ENCODE measurements around the gene ATP2B2. TPM values are rescaled to one million over a fixed set of nuclear protein-coding genes. Genes with fewer than 3 reads are reported as not detected.
A peak's percentile ranks its signal among the peaks of the same experiment; 100 is the strongest.

The ATP2B2 gene
- total RNA-seq, 1 donor from 2014 or later, result not detected

DNA sequence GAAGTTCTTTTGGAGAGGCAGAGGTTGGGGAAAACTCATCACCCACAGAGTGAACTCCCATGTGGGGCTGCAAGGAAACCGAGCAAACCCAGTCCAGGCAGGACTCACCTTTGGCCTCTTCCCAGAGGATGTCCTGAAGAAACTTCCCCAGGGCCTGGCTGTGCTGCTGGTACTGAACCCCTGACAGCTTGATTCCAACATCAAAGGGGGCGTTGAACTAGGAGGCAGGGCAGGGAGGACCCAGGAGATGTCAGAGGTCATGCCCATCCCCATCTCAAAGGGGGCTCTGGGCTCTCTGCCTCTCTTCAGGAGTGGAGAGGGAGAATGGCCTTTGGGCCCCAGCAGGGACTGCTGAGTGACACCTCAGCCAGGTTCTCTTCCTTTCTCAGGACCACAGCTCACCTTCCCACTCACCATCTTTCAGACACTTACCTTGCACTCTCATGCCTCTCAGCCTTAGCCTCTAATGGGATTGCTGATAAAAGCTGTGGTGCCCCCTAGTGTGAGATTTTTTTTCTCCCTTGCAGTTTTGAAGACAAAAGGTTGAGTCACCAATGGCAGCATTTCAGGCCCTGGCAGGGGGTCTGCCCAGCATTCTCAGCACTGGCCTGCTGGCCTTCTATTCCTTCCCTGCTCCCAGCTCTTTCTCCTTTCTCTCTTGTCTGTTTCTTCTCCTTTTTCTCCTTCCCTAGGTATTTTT is 218.6 kb downstream of the ATP2B2 start:
- Mint-ChIP-seq H3K36me3 (ENCODE audit: low read depth) (peaks cover 74% of the 10 kb centered on the region), H3K27ac (no peak overlapping the region)

DNA sequence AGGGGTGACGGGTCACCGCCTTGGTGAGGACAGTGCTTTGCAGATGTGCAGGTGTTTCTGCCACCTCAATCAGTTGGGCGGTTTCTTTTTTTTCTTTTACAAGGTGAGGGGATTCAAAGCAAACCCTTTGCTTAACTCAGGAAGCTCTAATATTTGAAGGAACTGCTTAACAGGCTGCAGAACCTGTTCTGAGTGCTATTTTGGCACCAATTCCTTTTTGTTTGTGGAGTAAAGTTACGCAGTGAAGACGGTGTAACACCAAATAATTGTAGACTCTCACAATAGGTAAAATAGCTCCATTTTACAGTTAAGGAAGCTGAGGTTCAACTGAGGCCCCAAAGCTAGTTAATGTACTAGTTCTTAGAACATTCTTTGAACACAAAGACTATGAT is 219.3 kb downstream of the ATP2B2 start:
- intact Hi-C loops (cut with micrococcal nuclease), result loop anchor here (10.0 kb wide), 1 partner anchor 351 kb away; the partner anchor contains the start of gene CRELD1
- Mint-ChIP-seq H3K36me3 (ENCODE audit: low read depth) (peaks cover 69% of the 10 kb centered on the region), H3K27ac (no peak overlapping the region), H3K4me3 (ENCODE audit: low read depth) (no peak overlapping the region), H3K9me3 (no peaks in the 10 kb centered on the region), H3K27me3 (ENCODE audit: low read depth) (no peaks in the 10 kb centered on the region), H3K4me1 (ENCODE audit: low read depth) (peaks cover 33% of the 10 kb centered on the region)
- DNase-seq (ENCODE audit: low spot score), result no peak

More for the DNA sequence above, 218.6 kb downstream of the ATP2B2 start:
- no peaks in the 10 kb centered on the region for H3K27me3 Mint-ChIP-seq (ENCODE audit: low read depth)
- DNase-seq (ENCODE audit: low spot score), result no peak
- no peak overlapping the region for H3K4me3 Mint-ChIP-seq (ENCODE audit: low read depth)
- intact Hi-C loops (cut with micrococcal nuclease), result loop anchor here (10.0 kb wide), 1 partner anchor 352 kb away; the partner anchor contains the start of gene CRELD1
- no peaks in the 10 kb centered on the region for H3K9me3 Mint-ChIP-seq
- H3K4me1 Mint-ChIP-seq (ENCODE audit: low read depth), result peaks cover 37% of the 10 kb centered on the region

DNA sequence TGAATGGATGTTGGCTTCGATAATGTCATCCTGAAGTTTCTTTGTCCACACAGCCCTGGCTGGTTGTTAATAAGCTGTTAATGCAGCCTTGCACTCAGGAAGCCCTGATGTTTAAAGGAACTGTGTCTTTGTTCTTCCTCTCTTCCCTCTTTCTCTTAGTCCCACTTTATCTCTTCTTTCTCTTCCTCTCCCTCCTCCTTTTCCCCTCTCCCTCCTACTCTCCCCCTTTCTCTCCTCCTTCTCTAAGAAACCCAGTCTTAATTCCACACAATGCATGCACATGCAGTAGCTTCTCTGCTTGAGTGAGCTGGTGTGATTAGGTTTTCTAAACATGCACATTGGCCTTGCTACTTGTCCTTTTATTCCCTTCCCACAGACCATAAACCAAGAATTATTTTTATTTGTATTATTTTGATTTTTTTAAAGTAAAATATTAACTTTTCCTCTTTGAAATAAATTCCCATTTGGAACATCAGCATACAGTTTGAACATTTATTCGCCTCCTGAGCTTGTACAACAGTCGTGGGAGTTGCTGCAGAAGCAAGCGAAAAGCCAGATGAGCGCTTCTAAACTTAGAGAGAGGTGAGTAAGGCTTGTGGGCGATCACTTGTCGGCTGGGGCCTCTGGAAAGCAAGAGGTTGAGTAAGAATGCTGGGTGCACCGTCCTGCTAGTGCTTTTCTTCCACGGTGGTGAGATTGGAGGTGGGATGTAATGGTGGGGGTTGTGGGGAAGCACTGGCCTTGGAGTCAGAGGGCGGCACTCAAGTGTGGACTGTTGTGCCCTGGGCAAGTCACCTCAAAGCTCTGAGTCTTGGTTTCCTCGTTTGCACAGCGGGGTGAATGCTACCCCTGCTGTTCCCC is 219.9 kb downstream of the ATP2B2 start:
- Mint-ChIP-seq H3K27me3 (ENCODE audit: low read depth) (no peaks in the 10 kb centered on the region), H3K4me1 (ENCODE audit: low read depth) (peaks cover 33% of the 10 kb centered on the region), H3K36me3 (ENCODE audit: low read depth) (peaks cover 75% of the 10 kb centered on the region), H3K9me3 (no peaks in the 10 kb centered on the region), H3K4me3 (ENCODE audit: low read depth) (no peak overlapping the region), H3K27ac (peak overlapping the region; percentile 40)
- DNase-seq (ENCODE audit: low spot score), result no peak
- intact Hi-C loops (cut with micrococcal nuclease), result loop anchor here (10.0 kb wide), 1 partner anchor 351 kb away; the partner anchor contains the start of gene CRELD1

DNA sequence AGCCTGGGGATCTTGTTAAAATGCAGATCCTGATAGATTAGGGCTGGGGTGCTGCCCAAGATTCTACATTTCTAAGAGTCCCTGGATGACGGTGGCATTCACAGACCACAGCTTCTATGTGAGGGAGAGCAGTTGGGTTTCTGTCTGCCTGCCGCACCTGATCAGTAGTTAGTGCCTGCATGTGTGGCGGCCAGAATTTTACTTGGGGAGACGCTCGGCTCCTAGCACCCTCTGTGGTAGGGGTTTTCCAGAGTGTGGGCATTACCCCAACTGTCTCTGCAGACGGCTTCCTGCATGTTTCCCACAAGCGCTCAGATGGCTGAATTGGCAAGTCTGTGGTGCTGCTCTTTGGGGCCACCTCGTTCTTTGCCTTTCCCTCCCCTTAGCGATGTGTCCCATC is 220.9 kb downstream of the ATP2B2 start:
- intact Hi-C loops (cut with micrococcal nuclease), result loop anchor here (10.0 kb wide), 1 partner anchor 350 kb away; the partner anchor contains the start of gene CRELD1
- Mint-ChIP-seq H3K4me3 (ENCODE audit: low read depth) (no peak overlapping the region), H3K4me1 (ENCODE audit: low read depth) (peaks cover 40% of the 10 kb centered on the region), H3K36me3 (ENCODE audit: low read depth) (peaks cover 82% of the 10 kb centered on the region), H3K27me3 (ENCODE audit: low read depth) (no peaks in the 10 kb centered on the region), H3K27ac (peak overlapping the region; percentile 74), H3K9me3 (no peaks in the 10 kb centered on the region)
- DNase-seq (ENCODE audit: low spot score), result no peak

DNA sequence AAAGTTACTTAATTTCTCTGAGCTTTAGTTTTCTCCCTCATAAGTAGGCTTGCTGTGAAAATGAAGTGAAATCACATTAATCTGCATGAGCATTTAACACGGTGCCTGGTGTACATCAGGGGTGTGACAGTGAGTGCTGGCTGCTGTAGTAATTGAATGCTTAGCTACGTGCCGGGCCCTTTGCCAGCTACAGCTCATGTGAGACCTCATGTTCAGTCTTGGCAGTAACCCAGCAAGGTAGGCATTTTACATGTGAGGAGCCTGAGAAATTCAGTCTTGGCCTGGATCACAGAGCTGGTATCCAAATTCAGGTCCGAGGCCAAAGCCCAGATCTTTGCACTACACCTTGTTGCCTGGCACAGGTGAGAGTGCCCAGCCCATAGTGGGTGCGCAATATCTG is 221.7 kb downstream of the ATP2B2 start:
- peak overlapping the region; percentile 61 for H3K27ac Mint-ChIP-seq
- intact Hi-C loops (cut with micrococcal nuclease), result loop anchor here (10.0 kb wide), 1 partner anchor 349 kb away; the partner anchor contains the start of gene CRELD1
- DNase-seq (ENCODE audit: low spot score), result no peak
- no peaks in the 10 kb centered on the region for H3K27me3 Mint-ChIP-seq (ENCODE audit: low read depth)
- peaks cover 43% of the 10 kb centered on the region for H3K4me1 Mint-ChIP-seq (ENCODE audit: low read depth)
- H3K4me3 Mint-ChIP-seq (ENCODE audit: low read depth), result no peak overlapping the region
- H3K9me3 Mint-ChIP-seq, result no peaks in the 10 kb centered on the region
- peaks cover 84% of the 10 kb centered on the region for H3K36me3 Mint-ChIP-seq (ENCODE audit: low read depth)

DNA sequence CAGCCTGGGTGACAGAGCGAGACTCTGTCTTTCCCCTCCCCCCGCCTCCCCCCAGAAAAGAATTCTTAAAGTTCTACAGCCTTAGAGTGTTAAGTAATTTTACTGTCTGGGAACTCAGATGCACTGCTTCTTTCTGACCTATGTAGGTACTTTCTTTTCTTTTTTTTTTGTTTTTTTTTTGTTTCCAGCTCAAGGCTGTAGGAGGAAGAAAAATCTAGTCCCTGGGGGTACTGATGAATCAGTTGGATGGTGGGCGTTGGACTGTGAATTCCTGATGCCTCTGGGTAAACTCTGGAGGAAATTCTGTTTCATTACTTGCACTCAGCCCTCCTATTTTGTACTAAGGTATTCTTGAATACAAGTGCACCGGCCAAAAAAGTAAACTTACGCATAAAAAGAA is 223.4 kb downstream of the ATP2B2 start:
- no peak for DNase-seq (ENCODE audit: low spot score)
- Mint-ChIP-seq H3K27ac (peak overlapping the region; percentile 75), H3K27me3 (ENCODE audit: low read depth) (no peaks in the 10 kb centered on the region), H3K36me3 (ENCODE audit: low read depth) (peaks cover 81% of the 10 kb centered on the region), H3K4me3 (ENCODE audit: low read depth) (no peak overlapping the region), H3K4me1 (ENCODE audit: low read depth) (peaks cover 48% of the 10 kb centered on the region), H3K9me3 (no peaks in the 10 kb centered on the region)
- intact Hi-C loops (cut with micrococcal nuclease), result loop anchor here (10.0 kb wide), 1 partner anchor 347 kb away; the partner anchor contains the start of gene CRELD1

DNA sequence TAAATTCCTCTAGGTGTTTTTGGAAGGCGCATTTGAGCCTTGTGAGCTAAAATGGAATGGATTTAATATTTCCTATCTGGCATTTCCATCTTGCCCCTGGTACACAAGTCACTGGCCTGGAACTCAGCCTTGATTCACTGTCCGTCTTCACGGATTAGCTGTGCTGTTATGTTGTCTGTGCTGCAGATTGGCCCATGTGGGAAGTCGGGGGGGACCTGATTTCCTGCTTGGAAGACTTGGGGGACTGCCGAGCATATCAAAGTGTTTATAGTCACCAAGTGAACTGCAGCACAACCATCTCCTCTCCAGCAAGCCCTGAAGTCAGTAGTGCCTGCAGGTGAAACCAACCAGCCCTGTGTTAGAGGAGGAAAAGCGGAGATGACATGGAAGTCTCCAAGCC is 224.8 kb downstream of the ATP2B2 start:
- H3K4me3 Mint-ChIP-seq (ENCODE audit: low read depth), result no peak overlapping the region
- no peak overlapping the region for H3K27ac Mint-ChIP-seq
- peaks cover 82% of the 10 kb centered on the region for H3K36me3 Mint-ChIP-seq (ENCODE audit: low read depth)
- peaks cover 47% of the 10 kb centered on the region for H3K4me1 Mint-ChIP-seq (ENCODE audit: low read depth)
- no peaks in the 10 kb centered on the region for H3K9me3 Mint-ChIP-seq
- intact Hi-C loops (cut with micrococcal nuclease), result loop anchor here (10.0 kb wide), 1 partner anchor 346 kb away; the partner anchor contains the start of gene CRELD1
- no peak for DNase-seq (ENCODE audit: low spot score)
- H3K27me3 Mint-ChIP-seq (ENCODE audit: low read depth), result no peaks in the 10 kb centered on the region

DNA sequence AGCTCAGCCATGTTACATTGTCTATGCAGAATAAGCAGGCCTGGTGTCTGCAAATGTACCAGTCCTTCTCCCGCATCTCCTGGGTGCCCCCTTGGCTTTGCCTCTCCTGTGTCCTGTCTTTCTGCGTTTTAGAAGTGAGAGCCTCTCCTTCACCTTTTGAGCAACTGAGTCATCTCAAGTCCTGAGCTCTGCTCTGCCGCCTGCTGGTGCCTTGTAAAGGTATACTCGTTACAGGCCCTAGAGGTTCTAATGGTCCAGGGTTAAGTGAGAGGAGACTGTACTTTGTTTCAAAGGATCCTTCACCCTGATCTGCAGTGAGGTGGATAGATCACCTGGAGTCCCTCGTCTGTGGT is 225.2 kb downstream of the ATP2B2 start:
- no peak for DNase-seq (ENCODE audit: low spot score)
- Mint-ChIP-seq H3K27me3 (ENCODE audit: low read depth) (no peaks in the 10 kb centered on the region), H3K36me3 (ENCODE audit: low read depth) (peaks cover 82% of the 10 kb centered on the region), H3K9me3 (no peaks in the 10 kb centered on the region), H3K27ac (no peak overlapping the region), H3K4me3 (ENCODE audit: low read depth) (no peak overlapping the region), H3K4me1 (ENCODE audit: low read depth) (peaks cover 44% of the 10 kb centered on the region)
- intact Hi-C loops (cut with micrococcal nuclease), result loop anchor here (10.0 kb wide), 1 partner anchor 345 kb away; the partner anchor contains the start of gene CRELD1

DNA sequence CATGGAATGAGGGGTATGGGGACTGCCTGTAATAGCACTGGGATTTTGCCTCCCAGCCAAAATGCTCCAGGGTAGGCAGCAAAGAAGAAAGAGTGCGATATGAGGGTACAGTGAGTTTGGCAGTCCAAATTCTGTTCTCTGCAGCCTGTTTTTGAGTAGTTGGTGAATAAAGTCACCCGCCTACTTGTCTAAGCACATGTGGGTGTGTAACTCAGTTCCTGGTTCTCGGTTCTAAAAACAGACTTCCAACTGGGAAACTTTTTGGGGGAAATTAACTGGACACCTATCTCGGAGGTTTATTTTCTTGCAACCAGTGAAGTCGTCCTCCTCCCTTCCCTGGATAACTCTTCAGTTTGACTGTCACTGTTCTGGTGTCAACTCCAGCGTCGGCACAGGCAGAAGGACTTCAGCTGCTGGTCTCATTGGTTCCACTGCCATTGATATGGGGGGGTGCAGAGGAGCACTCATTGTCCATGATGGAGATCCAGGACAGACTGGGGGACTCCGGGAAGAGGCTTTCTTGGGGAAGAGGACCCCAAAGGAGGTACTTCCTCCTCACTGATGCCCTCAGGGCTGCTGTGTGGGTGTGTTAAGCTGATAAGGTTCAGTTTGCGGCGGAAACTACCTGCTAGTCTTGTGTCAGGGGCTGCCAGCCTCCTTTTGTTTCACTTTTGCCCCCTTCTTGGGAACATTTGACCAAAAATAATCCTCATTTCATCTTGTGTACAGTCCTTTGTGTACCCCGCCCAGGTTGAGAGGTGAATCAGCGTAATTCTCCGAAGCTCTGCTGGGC is 225.8 kb downstream of the ATP2B2 start:
- Mint-ChIP-seq H3K27ac (no peak overlapping the region), H3K27me3 (ENCODE audit: low read depth) (no peaks in the 10 kb centered on the region), H3K4me3 (ENCODE audit: low read depth) (no peak overlapping the region), H3K9me3 (no peaks in the 10 kb centered on the region), H3K36me3 (ENCODE audit: low read depth) (peaks cover 78% of the 10 kb centered on the region), H3K4me1 (ENCODE audit: low read depth) (peaks cover 39% of the 10 kb centered on the region)
- no peak for DNase-seq (ENCODE audit: low spot score)
- intact Hi-C loops (cut with micrococcal nuclease), result loop anchor here (10.0 kb wide), 1 partner anchor 345 kb away; the partner anchor contains the start of gene CRELD1

DNA sequence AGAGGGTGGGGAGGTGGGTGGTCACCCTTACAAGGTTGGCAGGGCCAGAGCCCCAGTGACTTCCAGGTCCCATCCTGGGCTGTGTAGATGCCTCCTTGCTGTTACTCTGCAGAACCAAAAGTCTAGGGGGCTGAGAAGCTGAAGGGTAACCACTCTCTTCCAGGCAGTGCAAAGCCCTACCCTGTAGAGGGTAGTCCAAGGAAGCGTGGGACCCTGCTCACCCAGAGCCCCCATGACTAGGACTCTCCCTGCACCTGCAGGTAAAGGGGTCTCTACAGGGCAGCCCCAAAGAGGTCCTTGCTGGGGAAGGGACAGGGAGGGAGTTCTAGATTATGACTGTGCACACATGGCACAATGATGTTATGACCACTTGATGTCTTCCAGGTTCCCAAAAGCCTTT is 226.9 kb downstream of the ATP2B2 start:
- H3K27ac Mint-ChIP-seq, result no peak overlapping the region
- DNase-seq (ENCODE audit: low spot score), result no peak
- no peaks in the 10 kb centered on the region for H3K27me3 Mint-ChIP-seq (ENCODE audit: low read depth)
- no peaks in the 10 kb centered on the region for H3K9me3 Mint-ChIP-seq
- peaks cover 37% of the 10 kb centered on the region for H3K4me1 Mint-ChIP-seq (ENCODE audit: low read depth)
- H3K4me3 Mint-ChIP-seq (ENCODE audit: low read depth), result no peak overlapping the region
- intact Hi-C loops (cut with micrococcal nuclease), result no loop called here
- H3K36me3 Mint-ChIP-seq (ENCODE audit: low read depth), result peaks cover 78% of the 10 kb centered on the region

DNA sequence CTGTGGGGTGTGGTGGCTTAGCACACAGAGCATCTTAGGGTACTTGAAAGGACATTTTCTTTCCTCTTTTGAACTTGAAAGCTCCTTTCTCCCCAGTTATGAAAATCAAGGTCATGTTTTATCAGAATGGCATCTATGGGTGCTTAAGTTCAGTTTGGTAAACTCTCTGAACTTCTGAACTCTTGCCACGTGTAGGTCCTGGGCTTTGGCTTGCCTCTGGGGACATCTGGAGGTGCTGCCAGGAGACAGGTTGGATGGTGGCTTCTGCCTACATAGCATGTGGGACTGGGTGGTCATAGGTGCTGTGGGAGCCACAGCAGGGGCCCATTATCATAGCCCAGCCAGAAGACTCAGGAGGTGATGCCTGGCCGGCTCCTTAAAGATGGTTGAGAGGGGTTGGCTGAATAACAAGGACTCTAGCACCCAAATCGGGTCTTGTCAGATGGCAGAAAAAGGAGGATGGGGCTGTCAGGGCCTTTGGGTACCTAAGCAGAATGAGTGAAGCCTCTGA is 228.2 kb downstream of the ATP2B2 start:
- Mint-ChIP-seq H3K27me3 (ENCODE audit: low read depth) (no peaks in the 10 kb centered on the region), H3K9me3 (no peaks in the 10 kb centered on the region), H3K4me1 (ENCODE audit: low read depth) (peaks cover 38% of the 10 kb centered on the region), H3K4me3 (ENCODE audit: low read depth) (no peak overlapping the region), H3K36me3 (ENCODE audit: low read depth) (peaks cover 81% of the 10 kb centered on the region), H3K27ac (no peak overlapping the region)
- no peak for DNase-seq (ENCODE audit: low spot score)
- intact Hi-C loops (cut with micrococcal nuclease), result no loop called here

DNA sequence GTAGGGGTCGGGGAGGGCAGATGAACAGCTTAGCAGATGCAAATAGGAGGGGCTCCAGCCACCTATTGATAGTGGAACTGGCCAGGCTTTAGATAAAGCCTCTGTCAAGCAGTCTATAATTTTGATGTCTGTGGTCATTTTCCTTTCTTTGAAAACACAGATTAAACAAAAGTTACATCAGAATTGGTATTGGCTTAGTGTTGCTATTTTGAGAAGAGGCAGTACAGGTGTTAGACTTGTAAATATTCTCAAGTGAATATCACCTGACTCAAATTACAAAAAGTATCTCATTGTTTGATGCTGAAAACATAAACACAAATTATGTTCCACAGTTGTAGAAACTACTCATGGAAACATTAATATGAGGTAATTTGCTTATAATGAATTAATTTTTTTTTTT is 230.8 kb downstream of the ATP2B2 start:
- Mint-ChIP-seq H3K36me3 (ENCODE audit: low read depth) (peaks cover 84% of the 10 kb centered on the region), H3K27me3 (ENCODE audit: low read depth) (no peaks in the 10 kb centered on the region), H3K9me3 (no peaks in the 10 kb centered on the region), H3K4me3 (ENCODE audit: low read depth) (no peak overlapping the region), H3K27ac (peak overlapping the region; percentile 52), H3K4me1 (ENCODE audit: low read depth) (peaks cover 32% of the 10 kb centered on the region)
- DNase-seq (ENCODE audit: low spot score), result no peak
- intact Hi-C loops (cut with micrococcal nuclease), result no loop called here

All from activated T-helper 2 cell treated with anti-CD3 and anti-CD28 coated beads, Interferon-gamma antibody, Interleukin-2, Interleukin-4, amounts not matched to agents 10 μg/mL and 5 μg/mL and 100 μg/mL, durations not matched to agents 14 hours and 24 hours and 36 hours (primary cell).